Liver (tissue), 9 donors: ENCODE results near the gene BFSP1. TPM values are rescaled to one million over a fixed set of nuclear protein-coding genes. Genes with fewer than 3 reads are reported as not detected.

ENCODE experiments used
- DNase-seq: peaks from one replicate; pipeline ENCODE4 v3.0.0-alpha.2; 2017; ENCODE audit warnings: low spot score
- H3K27ac ChIP-seq, 2 donors: one replicate each; pipeline ENCODE4 v1.7.0; 2013; ENCODE audit warnings: inconsistent platforms in 2 of 2, low read length in 2 of 2, control low read depth in 1 of 2, low read depth in 1 of 2, mild to moderate bottlenecking in 1 of 2
- H3K27me3 ChIP-seq, 4 donors: one replicate each; pipeline versions ENCODE4 v1.6.1 to v1.7.0; 2013; ENCODE audit warnings: low read length in 3 of 4, inconsistent platforms in 1 of 4, mild to moderate bottlenecking in 1 of 4, moderate library complexity in 1 of 4; ENCODE audit not compliant: control insufficient read depth in 4 of 4, insufficient read depth in 4 of 4
- H3K36me3 ChIP-seq, 4 donors: one replicate each; pipeline versions ENCODE4 v1.6.1 to v1.7.0; 2013; ENCODE audit warnings: low read length in 3 of 4, mild to moderate bottlenecking in 3 of 4, low read depth in 1 of 4, moderate library complexity in 1 of 4; ENCODE audit not compliant: control insufficient read depth in 4 of 4, insufficient read depth in 3 of 4
- H3K4me1 ChIP-seq, 4 donors: one replicate each; pipeline versions ENCODE4 v1.6.1 to v1.7.0; 2013; ENCODE audit warnings: low read length in 3 of 4, mild to moderate bottlenecking in 3 of 4, moderate library complexity in 1 of 4; ENCODE audit not compliant: control insufficient read depth in 4 of 4, insufficient read depth in 4 of 4
- H3K4me3 ChIP-seq, 3 donors: one replicate each; pipeline versions ENCODE4 v1.6.1 to v1.7.0; 2013; ENCODE audit warnings: low read length in 3 of 3, control low read depth in 1 of 3, low read depth in 1 of 3, mild to moderate bottlenecking in 1 of 3
- H3K9ac ChIP-seq, 2 donors: one replicate each; pipeline ENCODE4 v1.7.0; 2013; ENCODE audit warnings: low read length in 2 of 2, mild to moderate bottlenecking in 2 of 2, moderate library complexity in 2 of 2, control low read depth in 1 of 2, low read depth in 1 of 2
- H3K9me3 ChIP-seq, 4 donors: one replicate each; pipeline versions ENCODE4 v1.6.1 to v1.7.0; 2013; ENCODE audit warnings: low read length in 3 of 4; ENCODE audit not compliant: control insufficient read depth in 4 of 4
- CTCF ChIP-seq: fragments of 150-350 bp; IDR thresholded peaks from 2 replicates; pipeline ENCODE4 v1.5.1; 2017; ENCODE audit warnings: improper control_type of control experiment, low read depth, low read length; ENCODE audit not compliant: missing input control
- FOXA1 ChIP-seq: IDR thresholded peaks from 2 replicates; pipeline ENCODE4 v1.6.1; 2016; ENCODE audit warnings: antibody characterized with exemption
- GABPA ChIP-seq, 2 donors: IDR thresholded peaks in 1 of 2; conservative IDR thresholded peaks in 1 of 2; 2 replicates each; pipeline ENCODE4 v1.6.1; 2016; ENCODE audit warnings: antibody characterized with exemption in 2 of 2, mild to moderate bottlenecking in 1 of 2, moderate library complexity in 1 of 2
- HNF4A ChIP-seq, 2 donors: conservative IDR thresholded peaks; 2 replicates each; pipeline ENCODE4 v1.6.1; 2016; ENCODE audit warnings: antibody characterized with exemption in 2 of 2, mild to moderate bottlenecking in 2 of 2
- HNF4G ChIP-seq: IDR thresholded peaks from 2 replicates; pipeline ENCODE4 v1.6.1; 2016; ENCODE audit warnings: antibody characterized with exemption
- JUND ChIP-seq, 2 donors: IDR thresholded peaks; 2 replicates each; pipeline ENCODE4 v1.6.1; 2016; ENCODE audit warnings: antibody characterized with exemption in 2 of 2
- NR2F2 ChIP-seq: IDR thresholded peaks from 2 replicates; pipeline ENCODE4 v1.6.1; 2016; ENCODE audit warnings: antibody characterized with exemption
- RAD21 ChIP-seq, 2 donors: IDR thresholded peaks; 2 replicates each; pipeline ENCODE4 v1.6.1; 2016; ENCODE audit warnings: antibody characterized with exemption in 2 of 2, mild to moderate bottlenecking in 2 of 2
- REST ChIP-seq: IDR thresholded peaks from 2 replicates; pipeline ENCODE4 v1.6.1; 2016; ENCODE audit warnings: antibody characterized with exemption, mild to moderate bottlenecking
- TAF1 ChIP-seq: conservative IDR thresholded peaks from 2 replicates; pipeline ENCODE4 v1.6.1; 2016; ENCODE audit warnings: antibody characterized with exemption, mild to moderate bottlenecking
- YY1 ChIP-seq: IDR thresholded peaks from 2 replicates; pipeline ENCODE4 v1.6.1; 2016; ENCODE audit warnings: antibody characterized with exemption, mild to moderate bottlenecking
- WGBS: extraction: QIAGEN DNeasy Blood & Tissue Kit; methylation state at CpG from one replicate; pipeline ENCODE4 v1.1.7; 2013; 5-methylcytosine and 5-hydroxymethylcytosine counted together
- polyA plus RNA-seq, 2 donors: library from polyadenylated mRNA; stranded (reverse) in 1 of 2; unstranded in 1 of 2; fragments of 200-250 nt in 1 of 2; fragments of >200 nt in 1 of 2; fragmentation: Nextera tagmentation in 1 of 2; extraction: Ambion mirVana in 1 of 2; gene quantifications; one replicate each; pipeline versions ENCODE4 v1.2.1 to v1.2.3, GENCODE V29; 2013 to 2015
- total RNA-seq, 2 donors: library from RNA; depleted of rRNA; stranded (reverse); fragments of >200 nt; gene quantifications; one replicate each; pipeline ENCODE4 v1.2.3, GENCODE V29; 2014
- donor health status: healthy.
- donor health status: healthy.
- donor health status: healthy.
- donor health status: healthy.
- donor health status: healthy.

BFSP1 gene
- total and polyA plus RNA-seq, 4 donors, result 0.14 to 0.28 (median 0.21) TPM

- TF ChIP-seq REST (no peak), CTCF (no peak), NR2F2 (no peak), FOXA1 (no peak), HNF4G (no peak), YY1 (no peak), JUND (IDR thresholded peaks at IDR 0.05) (no peak)
These were observed 41.0 kb upstream of the BFSP1 start (continued) for GRCh38 chr20:17572034-17572638.

- Histone ChIP-seq H3K27ac (no peak overlapping the region), H3K27me3 (no peaks in the 10 kb centered on the region), H3K4me1 (peaks cover 11 to 33% (median 27%) of the 10 kb centered on the region in 4 donors), H3K4me3 (peak overlapping the region; percentile 77 to 94 (median 86)), H3K9me3 (no peaks in the 10 kb centered on the region), H3K36me3 (no peaks in the 10 kb centered on the region), H3K9ac (peak overlapping the region; percentile 3 to 67)
- TF ChIP-seq GABPA (IDR thresholded peaks at IDR 0.05 in 1 of 2, conservative IDR thresholded peaks at IDR 0.05 in 1 of 2) (no peak), HNF4G (no peak)
- WGBS, result 38% methylated on average over 6 of the region's 6 CpGs
- no peak for DNase-seq
These were observed 40.0 kb upstream of the BFSP1 start for GRCh38 chr20:17571153-17571527.

- no peaks in the 10 kb centered on the region for H3K9me3 ChIP-seq
- 1% methylated on average over 43 of the region's 43 CpGs for WGBS
- peak overlapping the region; percentile 91 to 96 for H3K27ac ChIP-seq
- TF ChIP-seq TAF1 (no peak), RAD21 (IDR thresholded peaks at IDR 0.05) (peak in 1 of 2 donors; percentile 24), YY1 (no peak), HNF4A (conservative IDR thresholded peaks at IDR 0.05) (no peak)
- H3K36me3 ChIP-seq, result no peaks in the 10 kb centered on the region
- DNase-seq, result peak; percentile 68
- no peaks in the 10 kb centered on the region for H3K27me3 ChIP-seq
- H3K4me3 ChIP-seq, result peak overlapping the region; percentile 77 to 94 (median 86)
- H3K9ac ChIP-seq, result peak overlapping the region; percentile 62 to 69
- H3K4me1 ChIP-seq, result peaks cover 11 to 33% (median 27%) of the 10 kb centered on the region in 4 donors
These were observed 39.4 kb upstream of the BFSP1 start for GRCh38 chr20:17570347-17571152.
